Pancreas (tissue), 10 donors: ENCODE measurements around the gene GALK1. TPM values are rescaled to one million over a fixed set of nuclear protein-coding genes. Genes with fewer than 3 reads are reported as not detected.
"Not testable (repeated sequence)": the region's sequence is repeated elsewhere in the genome, so short reads cannot be mapped to it uniquely, and the experiment has no call there.

Experiments used
- ATAC-seq, 4 donors: fragments of 200-7000 bp; cut with Tn5 transposase; one replicate each; pipeline versions ENCODE4 v1.8.0 to v1.9.1; 2020; ENCODE audit warnings: mild to moderate bottlenecking in 4 of 4, moderate library complexity in 4 of 4
- DNase-seq, 6 donors: peaks; one replicate each; pipeline ENCODE4 v3.0.0-alpha.2; 2020
- FAIRE-seq: peaks from 2 replicates; lab custom pipeline; 2012; peaks lifted over from hg19 to GRCh38; lab: Jason Lieb, UNC
- H3K27ac ChIP-seq, 4 donors: fragments of 200-600 bp; sonication (generic); 1 replicate in 3 of 4; 2 replicates in 1 of 4; pipeline versions ENCODE4 v1.5.0 to v1.8.0; 2020
- H3K27me3 ChIP-seq, 4 donors: fragments of 200-600 bp; one replicate each; pipeline ENCODE4 v1.8.0; 2021
- H3K36me3 ChIP-seq, 3 donors: fragments of 200-600 bp; sonication (generic) in 1 of 3; one replicate each; pipeline versions ENCODE4 v1.5.0 to v1.8.0; 2020 to 2021
- H3K4me1 ChIP-seq, 3 donors: fragments of 200-600 bp; one replicate each; pipeline ENCODE4 v1.8.0; 2021
- H3K4me3 ChIP-seq, 4 donors: fragments of 200-600 bp; sonication (generic) in 2 of 4; one replicate each; pipeline versions ENCODE4 v1.5.0 to v1.8.0; 2020 to 2021
- H3K9me3 ChIP-seq, 4 donors: fragments of 200-600 bp; one replicate each; pipeline ENCODE4 v1.8.0; 2021
- WGBS, 2 donors: extraction: QIAGEN DNeasy Blood & Tissue Kit; methylation state at CpG; one replicate each; pipeline ENCODE4 v1.1.7; 2013; 5-methylcytosine and 5-hydroxymethylcytosine counted together
- intact Hi-C, 3 donors: fragments of 100-400 bp; cut with DNase I; formaldehyde crosslinking; loops; one replicate each; pipeline versions ENCODE4 v1.11.1 to v1.14.2; 2022
- polyA plus RNA-seq, 2 donors: library from polyadenylated mRNA; stranded (reverse); fragments of 200-250 nt; gene quantifications; one replicate each; pipeline ENCODE4 v1.2.3, GENCODE V29; 2013
- total RNA-seq, 6 donors: library from RNA; stranded (reverse); fragmentation: NEBNext Ultra II Directional in 4 of 6; extraction: Animal tissue kit (Norgen Biotek cat#: 25700) in 4 of 6; gene quantifications; one replicate each; pipeline versions ENCODE4 v1.2.1 to v1.2.4, GENCODE V29; 2021 to 2023
- TF ChIP-seq, protein P1 (sequence below), 4 donors: fragments of 200-600 bp; sonication (generic) in 3 of 4; IDR thresholded peaks; one replicate each; pipeline versions ENCODE4 v1.5.0 to v1.8.0; 2021; ENCODE audit warnings: antibody characterized with exemption in 4 of 4
- donor health status: healthy with polysubstance abuse.
- donor health status: DM: no; HTN: no; CAD: no; lungs with moderate emphysema.
- donor health status: DM: no; HTN: no; CAD: no.
- donor health status: control.
- donor health status: control.
- donor health status: Bipolar disorder and iron deficiency.
- donor health status: DM: yes; HTN: yes; CAD: no.
- donor health status: DM: no; HTN: no; CAD: no.
- donor health status: DM: no; HTN: no; CAD: no.
- donor health status: DM: yes; HTN: yes; CAD: no.

The GALK1 gene
- total and polyA plus RNA-seq, 8 donors: 18.0 to 29.8 (median 21.0) TPM

DNA sequence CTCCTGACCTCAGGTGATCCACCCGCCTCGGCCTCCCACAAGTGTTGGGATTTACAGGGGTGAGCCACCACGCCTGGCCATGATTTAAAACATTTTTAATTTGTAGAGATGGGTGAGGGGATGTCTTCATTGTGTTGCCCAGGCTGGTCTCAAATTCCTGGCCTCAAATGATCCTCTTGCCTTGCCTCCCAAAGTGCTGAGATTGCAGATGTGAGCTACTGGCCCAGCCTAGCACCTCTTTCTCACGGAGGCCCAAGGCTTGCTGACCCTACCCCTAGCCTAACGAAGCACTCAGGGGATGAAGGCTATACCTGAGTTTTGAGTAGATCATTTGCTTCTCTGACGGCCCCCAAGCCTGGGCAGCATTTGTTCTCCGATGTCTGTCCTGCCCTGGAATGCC, 46.2 kb upstream of the GALK1 start:
- H3K27ac ChIP-seq: no peak overlapping the region
- H3K9me3 ChIP-seq: no peaks in the 10 kb centered on the region
- no peak for FAIRE-seq
- no peaks in the 10 kb centered on the region for H3K4me1 ChIP-seq
- 91 to 92% methylated on average over 7 of the region's 7 CpGs for WGBS, 2 donors
- no peak overlapping the region for H3K4me3 ChIP-seq
- H3K27me3 ChIP-seq: no peaks in the 10 kb centered on the region
- DNase-seq: peak in 1 of 6 donors; percentile 20
- TF ChIP-seq, protein P1, sequence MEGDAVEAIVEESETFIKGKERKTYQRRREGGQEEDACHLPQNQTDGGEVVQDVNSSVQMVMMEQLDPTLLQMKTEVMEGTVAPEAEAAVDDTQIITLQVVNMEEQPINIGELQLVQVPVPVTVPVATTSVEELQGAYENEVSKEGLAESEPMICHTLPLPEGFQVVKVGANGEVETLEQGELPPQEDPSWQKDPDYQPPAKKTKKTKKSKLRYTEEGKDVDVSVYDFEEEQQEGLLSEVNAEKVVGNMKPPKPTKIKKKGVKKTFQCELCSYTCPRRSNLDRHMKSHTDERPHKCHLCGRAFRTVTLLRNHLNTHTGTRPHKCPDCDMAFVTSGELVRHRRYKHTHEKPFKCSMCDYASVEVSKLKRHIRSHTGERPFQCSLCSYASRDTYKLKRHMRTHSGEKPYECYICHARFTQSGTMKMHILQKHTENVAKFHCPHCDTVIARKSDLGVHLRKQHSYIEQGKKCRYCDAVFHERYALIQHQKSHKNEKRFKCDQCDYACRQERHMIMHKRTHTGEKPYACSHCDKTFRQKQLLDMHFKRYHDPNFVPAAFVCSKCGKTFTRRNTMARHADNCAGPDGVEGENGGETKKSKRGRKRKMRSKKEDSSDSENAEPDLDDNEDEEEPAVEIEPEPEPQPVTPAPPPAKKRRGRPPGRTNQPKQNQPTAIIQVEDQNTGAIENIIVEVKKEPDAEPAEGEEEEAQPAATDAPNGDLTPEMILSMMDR (IDR thresholded peaks at IDR 0.05): no peak
- no peak for ATAC-seq
- peaks cover 4 to 50% (median 23%) of the 10 kb centered on the region in 3 donors for H3K36me3 ChIP-seq
- intact Hi-C loops: no loop called here

- 94% methylated on average over 11 of the region's 11 CpGs for WGBS, 2 donors
- intact Hi-C loops, H3K9me3 ChIP-seq, FAIRE-seq, ATAC-seq, H3K27me3 ChIP-seq, H3K27ac ChIP-seq, H3K4me1 ChIP-seq, H3K4me3 ChIP-seq: not testable (repeated sequence)
- peak in 2 of 6 donors; percentile 21 to 25 for DNase-seq
- H3K36me3 ChIP-seq: peaks cover 3 to 48% (median 23%) of the 10 kb centered on the region in 3 donors
Measured at GRCh38 chr17:75810756-75811155, 45.8 kb upstream of the GALK1 start.

DNA sequence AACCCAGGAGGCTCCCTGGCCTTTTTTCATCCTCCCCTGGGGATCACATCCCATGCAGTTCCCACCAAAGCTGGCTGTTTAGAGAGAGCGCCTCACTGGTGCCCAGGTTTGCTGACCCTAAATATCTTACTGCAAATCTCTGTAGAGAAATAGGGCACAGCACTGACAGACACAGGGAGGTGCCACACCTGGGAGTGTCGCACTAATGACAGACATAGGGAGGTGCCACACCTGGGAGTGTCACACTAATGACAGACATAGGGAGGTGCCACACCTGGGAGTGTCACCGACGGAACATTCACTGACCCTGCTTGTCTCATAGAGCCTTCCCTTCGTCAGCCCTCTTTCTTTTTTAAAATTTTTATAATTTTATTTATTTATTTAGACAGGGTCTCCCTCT, 45.2 kb upstream of the GALK1 start:
- Histone ChIP-seq H3K36me3 (peaks cover 3 to 46% (median 23%) of the 10 kb centered on the region in 3 donors), H3K27ac (no peak overlapping the region), H3K27me3 (no peaks in the 10 kb centered on the region), H3K9me3 (no peaks in the 10 kb centered on the region), H3K4me1 (no peaks in the 10 kb centered on the region), H3K4me3 (no peak overlapping the region)
- TF ChIP-seq, protein P1 (IDR thresholded peaks at IDR 0.05): no peak
- DNase-seq (no peak), FAIRE-seq (no peak), ATAC-seq (no peak)
- 93 to 94% methylated on average over 5 of the region's 5 CpGs for WGBS, 2 donors
- intact Hi-C loops: no loop called here

DNA sequence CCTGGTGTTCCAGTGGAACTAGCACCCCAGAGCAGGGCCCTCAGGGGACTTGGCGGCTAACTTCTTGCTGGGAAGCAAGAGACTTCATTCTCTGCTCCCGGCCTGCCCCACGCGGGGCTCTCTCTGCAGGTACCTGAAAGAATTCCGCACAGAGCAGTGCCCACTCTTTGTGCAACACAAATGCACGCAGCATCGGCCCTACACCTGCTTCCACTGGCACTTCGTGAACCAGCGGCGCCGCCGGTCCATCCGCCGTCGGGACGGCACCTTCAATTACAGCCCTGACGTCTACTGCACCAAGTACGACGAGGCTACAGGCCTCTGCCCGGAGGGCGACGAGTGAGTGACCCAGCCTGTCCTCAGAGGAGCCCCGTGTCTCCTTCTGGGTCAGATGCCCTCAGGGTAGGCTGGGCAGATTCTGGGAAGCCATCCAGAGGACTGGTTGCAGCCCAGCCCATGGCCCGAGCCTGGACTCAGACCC, 44.7 kb upstream of the GALK1 start:
- H3K27ac ChIP-seq: peak overlapping the region in 2 of 4 donors; percentile 23 to 48
- no peaks in the 10 kb centered on the region for H3K27me3 ChIP-seq
- no peaks in the 10 kb centered on the region for H3K4me1 ChIP-seq
- intact Hi-C loops: no loop called here
- no peaks in the 10 kb centered on the region for H3K9me3 ChIP-seq
- FAIRE-seq (no peak), ATAC-seq (no peak), DNase-seq (peak in 2 of 6 donors; percentile 12 to 40)
- no peak overlapping the region for H3K4me3 ChIP-seq
- WGBS, 2 donors: 90 to 93% methylated on average over 24 of the region's 24 CpGs
- peaks cover 3 to 41% (median 23%) of the 10 kb centered on the region in 3 donors for H3K36me3 ChIP-seq
- TF ChIP-seq, protein P1 (IDR thresholded peaks at IDR 0.05): no peak

DNA sequence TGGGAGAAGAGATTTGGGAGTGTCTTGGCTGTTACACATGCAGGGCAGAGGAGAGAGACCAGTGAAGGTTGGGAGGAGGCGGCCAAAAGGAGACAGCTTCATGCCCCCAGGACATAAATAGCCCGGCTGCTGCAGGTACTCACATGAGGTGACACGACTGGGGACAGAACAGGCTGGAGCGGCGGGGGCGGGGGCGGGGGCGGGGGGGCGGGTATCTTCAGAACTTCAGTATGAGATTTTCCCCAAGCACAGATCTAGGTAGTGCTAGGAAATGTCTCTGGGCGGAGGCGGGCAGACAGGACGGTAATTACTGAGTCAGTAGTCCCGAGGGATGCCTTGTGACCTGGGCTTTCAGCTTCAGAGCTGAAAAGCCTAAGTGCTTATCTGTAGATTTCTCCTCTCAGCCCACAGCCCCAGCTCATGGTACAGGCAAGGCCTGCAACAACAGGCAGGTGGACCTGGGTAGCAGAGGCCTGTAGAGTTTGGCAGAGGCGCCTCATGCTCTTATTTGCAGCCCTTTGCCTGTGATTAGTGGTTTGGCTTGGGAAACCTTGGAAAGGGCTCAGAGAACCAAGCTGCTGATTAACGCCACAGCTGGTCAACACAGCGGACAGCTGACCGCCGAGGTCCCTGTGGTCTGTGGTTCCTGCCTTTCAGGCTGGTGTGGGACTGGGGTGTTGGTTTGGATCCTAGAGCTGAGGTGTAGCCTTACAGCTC, 44.1 kb upstream of the GALK1 start:
- Histone ChIP-seq H3K27ac (peak overlapping the region in 2 of 4 donors; percentile 41 to 48), H3K36me3 (peaks cover 3 to 38% (median 22%) of the 10 kb centered on the region in 3 donors), H3K4me3 (no peak overlapping the region), H3K4me1 (no peaks in the 10 kb centered on the region), H3K9me3 (no peaks in the 10 kb centered on the region), H3K27me3 (no peaks in the 10 kb centered on the region)
- DNase-seq: peak in 5 of 6 donors; percentile 31 to 55 (median 45)
- TF ChIP-seq, protein P1 (IDR thresholded peaks at IDR 0.05): no peak
- ATAC-seq: peak; percentile 49 to 81 (median 62)
- 42 to 58% methylated on average over 13 to 18 of the region's 18 CpGs for WGBS, 2 donors
- intact Hi-C loops: no loop called here
- FAIRE-seq: no peak
